WTC11 (cell line): ENCODE results near the gene JSRP1. TPM values are rescaled to one million over a fixed set of nuclear protein-coding genes. Genes with fewer than 3 reads are reported as not detected.

Experiments used
- AFF4 ChIP-seq: sonication (generic); formaldehyde crosslinking; IDR thresholded peaks from 2 replicates; pipeline ENCODE4 v1.8.1; 2023; ENCODE audit warnings: mild to moderate bottlenecking, missing genetic modification reagents, borderline replicate concordance
- CTCF ChIP-seq: fragments of 200-600 bp; IDR thresholded peaks from 2 replicates; pipeline ENCODE4 v1.8.0; 2022; ENCODE audit warnings: antibody characterized with exemption
- E2F1 ChIP-seq: sonication (generic); formaldehyde crosslinking; IDR thresholded peaks from 2 replicates; pipeline ENCODE4 v1.8.0; 2022; ENCODE audit warnings: mild to moderate bottlenecking, missing genetic modification reagents
- E2F5 ChIP-seq: sonication (generic); formaldehyde crosslinking; IDR thresholded peaks from 2 replicates; pipeline ENCODE4 v1.8.1; 2022; ENCODE audit warnings: mild to moderate bottlenecking, moderate library complexity, missing genetic modification reagents
- FOXJ3 ChIP-seq: sonication (generic); formaldehyde crosslinking; IDR thresholded peaks from 2 replicates; pipeline ENCODE4 v1.9.0; 2021; ENCODE audit warnings: missing genetic modification reagents, mild to moderate bottlenecking, borderline replicate concordance
- FOXP4 ChIP-seq: sonication (generic); formaldehyde crosslinking; IDR thresholded peaks from 2 replicates; pipeline ENCODE4 v1.8.0; 2022; ENCODE audit warnings: mild to moderate bottlenecking, missing genetic modification reagents
- HMGXB4 ChIP-seq: sonication (generic); formaldehyde crosslinking; IDR thresholded peaks from 2 replicates; pipeline ENCODE4 v1.8.1; 2023; ENCODE audit warnings: mild to moderate bottlenecking, moderate library complexity, missing genetic modification reagents
- IRF1 ChIP-seq: sonication (generic); formaldehyde crosslinking; IDR thresholded peaks from 2 replicates; pipeline ENCODE4 v1.8.0; 2023; ENCODE audit warnings: missing genetic modification reagents
- NR1H2 ChIP-seq: sonication (generic); formaldehyde crosslinking; IDR thresholded peaks from 2 replicates; pipeline ENCODE4 v1.9.0; 2021; ENCODE audit warnings: mild to moderate bottlenecking, moderate library complexity, missing genetic modification reagents
- PRDM15 ChIP-seq: sonication (generic); formaldehyde crosslinking; IDR thresholded peaks from 2 replicates; pipeline ENCODE4 v1.8.0; 2022; ENCODE audit warnings: missing genetic modification reagents
- PREB ChIP-seq: sonication (generic); formaldehyde crosslinking; IDR thresholded peaks from 2 replicates; pipeline ENCODE4 v1.8.1; 2022; ENCODE audit warnings: mild to moderate bottlenecking, missing genetic modification reagents, moderate library complexity, borderline replicate concordance
- ZNF232 ChIP-seq: sonication (generic); formaldehyde crosslinking; IDR thresholded peaks from 2 replicates; pipeline ENCODE4 v1.8.0; 2022; ENCODE audit warnings: mild to moderate bottlenecking, missing genetic modification reagents
- total RNA-seq: library from RNA; stranded (reverse); gene quantifications from 3 replicates; pipeline ENCODE4 v1.2.3, GENCODE V29; 2021

JSRP1 gene
- total RNA-seq, 1 experiment from 2014 or later = 0.33 TPM

- TF ChIP-seq PRDM15 (CRISPR knock-in tag) (peak; percentile 79), PREB (CRISPR knock-in tag) (no peak), FOXP4 (CRISPR knock-in tag) (peak; percentile 97), FOXJ3 (CRISPR knock-in tag) (no peak), NR1H2 (CRISPR knock-in tag) (no peak; the same call in 1 of the 2 replicates), IRF1 (CRISPR knock-in tag) (peak; percentile 85), E2F5 (CRISPR knock-in tag) (peak; percentile 97), CTCF (peak; percentile 83), AFF4 (CRISPR knock-in tag) (peak; percentile 97; the same call in 1 of the 2 replicates), E2F1 (CRISPR knock-in tag) (peak; percentile 92), ZNF232 (CRISPR knock-in tag) (peak; percentile 94), HMGXB4 (CRISPR knock-in tag) (peak; percentile 91; the same call in 1 of the 2 replicates)
Observed at GRCh38 chr19:2236314-2237050, 19.7 kb downstream of the JSRP1 start, which contains the start of the genes PLEKHJ1 and SF3A2 (continued).
